NT2/D1 (cell line): ENCODE measurements around the gene FAM78B.
A peak's percentile ranks its signal among the peaks of the same experiment; 100 is the strongest.

Experiments
- DNase-seq: peaks from one replicate; pipeline ENCODE4 v3.0.0-alpha.2; 2011; ENCODE audit warnings: low read depth, low spot score
- H3K27me3 ChIP-seq: 2 replicates; pipeline ENCODE4 v1.6.0; 2011; ENCODE audit warnings: mild to moderate bottlenecking; ENCODE audit not compliant: insufficient read length, insufficient read depth
- H3K36me3 ChIP-seq: 2 replicates; pipeline ENCODE4 v1.6.1; 2011; ENCODE audit warnings: mild to moderate bottlenecking, low read length, mixed read lengths; ENCODE audit not compliant: insufficient read depth, insufficient read length
- H3K4me1 ChIP-seq: 2 replicates; pipeline ENCODE4 v1.5.1; 2011; ENCODE audit not compliant: insufficient read depth, insufficient read length
- H3K4me3 ChIP-seq: 2 replicates; pipeline ENCODE4 v1.5.1; 2011; ENCODE audit warnings: low read depth; ENCODE audit not compliant: insufficient read length
- H3K9ac ChIP-seq: 2 replicates; pipeline ENCODE4 v1.6.0; 2011; ENCODE audit warnings: low read depth; ENCODE audit not compliant: insufficient read length
- H3K9me3 ChIP-seq: 2 replicates; pipeline ENCODE4 v1.5.1; 2011; ENCODE audit warnings: mild to moderate bottlenecking, low read length; ENCODE audit not compliant: insufficient read depth
- SUZ12 ChIP-seq: IDR thresholded peaks from 2 replicates; pipeline ENCODE4 v1.6.1; 2011; ENCODE audit not compliant: insufficient read length, insufficient read depth; ENCODE audit errors: extremely low read depth
- YY1 ChIP-seq: IDR thresholded peaks from 2 replicates; pipeline ENCODE4 v1.6.1; 2011; ENCODE audit not compliant: insufficient read length, insufficient read depth
- ZNF274 ChIP-seq: IDR thresholded peaks from 2 replicates; pipeline ENCODE4 v1.6.1; 2011; ENCODE audit warnings: mild to moderate bottlenecking, low read depth, low read length

The FAM78B gene, protein sequence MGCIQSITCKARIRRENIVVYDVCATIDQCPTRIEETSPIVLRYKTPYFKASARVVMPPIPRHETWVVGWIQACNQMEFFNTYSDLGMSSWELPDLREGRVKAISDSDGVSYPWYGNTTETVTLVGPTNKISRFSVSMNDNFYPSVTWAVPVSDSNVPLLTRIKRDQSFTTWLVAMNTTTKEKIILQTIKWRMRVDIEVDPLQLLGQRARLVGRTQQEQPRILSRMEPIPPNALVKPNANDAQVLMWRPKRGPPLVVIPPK

GRCh38 chr1:166166698-166167571 lies at the start of gene FAM78B:
FAM78B (minus strand) TSS chr1:166167001; CDS start chr1:166166248, 753 bp downstream.
- Histone ChIP-seq H3K36me3 (no peaks in the 10 kb centered on the region), H3K4me3 (peak within 1 kb of the TSS; percentile 61), H3K9ac (peak within 1 kb of the TSS; percentile 71), H3K4me1 (no peaks in the 10 kb centered on the region), H3K9me3 (no peaks in the 10 kb centered on the region), H3K27me3 (peaks cover 61% of the 10 kb centered on the region)
- TF ChIP-seq YY1, result no peak
- no peak for TF ChIP-seq SUZ12
- no peak for TF ChIP-seq ZNF274
- DNase-seq, result peak; percentile 67

DNA sequence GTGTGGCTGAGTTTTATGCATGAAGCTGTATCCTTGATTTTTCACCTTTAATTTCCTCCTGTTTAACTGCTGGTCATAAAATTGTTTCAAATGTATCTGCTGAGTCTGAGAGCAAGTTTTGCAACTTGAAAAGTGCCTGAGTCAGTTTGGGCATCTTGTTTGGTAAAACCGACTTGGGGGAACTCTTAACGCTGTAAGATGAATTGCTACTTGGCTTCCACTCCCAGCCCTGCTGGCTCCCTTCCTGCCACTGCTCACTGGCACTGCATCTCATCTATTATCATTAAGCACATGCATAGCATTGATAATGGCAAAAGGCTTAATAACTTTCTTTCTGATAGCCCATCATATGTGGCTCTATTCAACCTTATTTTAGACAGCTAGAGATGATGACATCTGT lies 35.7 kb upstream of the FAM78B start:
- no peak overlapping the region for H3K9ac ChIP-seq
- H3K4me3 ChIP-seq, result no peak overlapping the region
- TF ChIP-seq YY1 (no peak), ZNF274 (no peak), SUZ12 (no peak)
- no peaks in the 10 kb centered on the region for H3K4me1 ChIP-seq
- H3K36me3 ChIP-seq, result no peaks in the 10 kb centered on the region
- no peak for DNase-seq
- H3K27me3 ChIP-seq, result no peaks in the 10 kb centered on the region
- H3K9me3 ChIP-seq, result no peaks in the 10 kb centered on the region

- Histone ChIP-seq H3K4me3 (no peak overlapping the region), H3K27me3 (no peaks in the 10 kb centered on the region), H3K4me1 (no peaks in the 10 kb centered on the region), H3K9me3 (no peaks in the 10 kb centered on the region), H3K9ac (no peak overlapping the region), H3K36me3 (no peaks in the 10 kb centered on the region)
- no peak for TF ChIP-seq SUZ12
- TF ChIP-seq YY1, result no peak
- no peak for DNase-seq
Measured at GRCh38 chr1:166200743-166201142, 33.9 kb upstream of the FAM78B start.

- TF ChIP-seq SUZ12 (no peak), ZNF274 (no peak), YY1 (no peak)
- DNase-seq, result no peak
Measured at GRCh38 chr1:166197597-166197996, 30.8 kb upstream of the FAM78B start.

GRCh38 chr1:166197141-166197540 lies 30.3 kb upstream of the FAM78B start:
- H3K9ac ChIP-seq, result no peak overlapping the region
- no peaks in the 10 kb centered on the region for H3K9me3 ChIP-seq
- no peak for DNase-seq
- no peaks in the 10 kb centered on the region for H3K4me1 ChIP-seq
- H3K27me3 ChIP-seq, result no peaks in the 10 kb centered on the region
- no peaks in the 10 kb centered on the region for H3K36me3 ChIP-seq
- no peak for TF ChIP-seq SUZ12
- TF ChIP-seq ZNF274, result no peak
- TF ChIP-seq YY1, result no peak
- no peak overlapping the region for H3K4me3 ChIP-seq

More at GRCh38 chr1:166197597-166197996, 30.8 kb upstream of the FAM78B start:
- Histone ChIP-seq H3K27me3 (no peaks in the 10 kb centered on the region), H3K4me3 (no peak overlapping the region), H3K9ac (no peak overlapping the region), H3K36me3 (no peaks in the 10 kb centered on the region), H3K9me3 (no peaks in the 10 kb centered on the region), H3K4me1 (no peaks in the 10 kb centered on the region)

DNA sequence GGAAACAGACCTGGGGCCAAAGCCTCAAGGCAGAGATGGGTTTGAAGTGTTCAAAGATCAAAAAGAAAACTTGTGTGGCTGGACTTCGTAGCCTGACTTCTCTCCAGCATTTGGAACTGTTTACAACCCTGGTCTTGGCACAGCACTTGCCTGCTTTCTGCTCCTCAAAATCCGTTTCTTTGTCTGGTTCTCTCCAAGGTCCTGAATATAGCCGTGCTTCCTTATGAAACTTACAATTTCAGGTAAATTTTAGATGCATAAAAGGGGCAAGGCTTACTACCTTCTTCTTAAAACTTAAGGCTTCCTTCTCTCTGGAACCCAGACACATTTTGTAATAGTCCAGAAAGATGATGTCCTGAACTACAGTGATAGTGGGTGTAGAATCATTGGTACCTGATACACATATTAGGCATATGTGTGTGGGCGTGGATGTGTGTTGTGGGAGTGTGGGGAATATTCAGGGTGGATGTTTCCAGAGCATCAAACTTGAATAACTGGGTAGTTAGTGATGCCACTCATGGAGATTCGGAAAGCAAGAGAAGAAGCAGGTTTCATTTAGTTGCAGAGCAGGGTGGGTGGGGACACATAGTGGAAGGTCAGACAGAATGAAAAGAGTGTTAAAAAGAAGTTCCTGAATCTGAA lies 26.4 kb upstream of the FAM78B start:
- no peak for DNase-seq
- no peaks in the 10 kb centered on the region for H3K4me1 ChIP-seq
- H3K36me3 ChIP-seq, result no peaks in the 10 kb centered on the region
- TF ChIP-seq ZNF274, result no peak
- TF ChIP-seq YY1, result no peak
- TF ChIP-seq SUZ12, result no peak
- no peak overlapping the region for H3K4me3 ChIP-seq
- no peaks in the 10 kb centered on the region for H3K9me3 ChIP-seq
- no peaks in the 10 kb centered on the region for H3K27me3 ChIP-seq
- H3K9ac ChIP-seq, result no peak overlapping the region

DNA sequence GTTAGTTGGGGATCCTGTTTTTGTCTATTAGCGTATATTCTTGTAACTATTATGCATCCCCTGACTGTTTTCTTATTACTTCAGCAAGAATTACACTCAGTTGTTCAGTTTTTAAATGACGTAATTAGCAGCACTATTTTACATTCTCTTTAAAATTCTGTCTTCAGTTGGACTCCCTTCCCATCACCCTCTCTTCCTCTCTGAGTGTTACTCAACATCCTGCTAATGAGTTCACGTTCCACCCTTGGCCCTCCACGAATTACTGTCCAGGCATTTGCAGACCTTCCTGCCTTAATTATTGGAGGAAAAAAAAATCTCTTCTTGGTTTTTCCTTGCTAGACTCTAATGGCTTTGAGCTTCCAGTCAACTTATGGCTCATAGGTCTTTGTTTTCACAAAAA lies 23.6 kb upstream of the FAM78B start:
- H3K4me1 ChIP-seq, result no peaks in the 10 kb centered on the region
- TF ChIP-seq ZNF274 (no peak), YY1 (no peak), SUZ12 (no peak)
- H3K9me3 ChIP-seq, result no peaks in the 10 kb centered on the region
- DNase-seq, result no peak
- H3K9ac ChIP-seq, result no peak overlapping the region
- no peak overlapping the region for H3K4me3 ChIP-seq
- H3K36me3 ChIP-seq, result no peaks in the 10 kb centered on the region
- no peaks in the 10 kb centered on the region for H3K27me3 ChIP-seq
